Ectodermal cell (in vitro differentiated cells): ENCODE measurements around the gene ERVV-1.

Source experiments
- H3K27ac ChIP-seq: 2 replicates; pipeline ENCODE4 v1.7.0; 2013; ENCODE audit warnings: mild to moderate bottlenecking, low read depth, low read length; ENCODE audit not compliant: insufficient read depth, poor library complexity, severe bottlenecking
- H3K27me3 ChIP-seq: 2 replicates; pipeline ENCODE4 v1.7.0; 2013; ENCODE audit warnings: mild to moderate bottlenecking, low read length; ENCODE audit not compliant: insufficient read depth, control insufficient read depth, poor library complexity, severe bottlenecking
- H3K36me3 ChIP-seq: one replicate; pipeline ENCODE4 v1.7.0; 2013; ENCODE audit warnings: low read length; ENCODE audit not compliant: control insufficient read depth, insufficient read depth
- H3K4me1 ChIP-seq: one replicate; pipeline ENCODE4 v1.7.0; 2013; ENCODE audit warnings: low read length; ENCODE audit not compliant: control insufficient read depth, insufficient read depth
- H3K4me3 ChIP-seq: 2 replicates; pipeline ENCODE4 v1.7.0; 2013; ENCODE audit warnings: low read depth, low read length, control low read depth; ENCODE audit not compliant: insufficient read depth
- H3K9me3 ChIP-seq: 2 replicates; pipeline ENCODE4 v1.7.0; 2013; ENCODE audit warnings: mild to moderate bottlenecking, low read length, moderate library complexity; ENCODE audit not compliant: control insufficient read depth
- WGBS, 2 experiments: methylation state at CpG; one replicate each; pipeline ENCODE4 v1.1.7; 2013; ENCODE audit warnings: missing lambda C conversion rate in 2 of 2; 5-methylcytosine and 5-hydroxymethylcytosine counted together

Gene ERVV-1

DNA sequence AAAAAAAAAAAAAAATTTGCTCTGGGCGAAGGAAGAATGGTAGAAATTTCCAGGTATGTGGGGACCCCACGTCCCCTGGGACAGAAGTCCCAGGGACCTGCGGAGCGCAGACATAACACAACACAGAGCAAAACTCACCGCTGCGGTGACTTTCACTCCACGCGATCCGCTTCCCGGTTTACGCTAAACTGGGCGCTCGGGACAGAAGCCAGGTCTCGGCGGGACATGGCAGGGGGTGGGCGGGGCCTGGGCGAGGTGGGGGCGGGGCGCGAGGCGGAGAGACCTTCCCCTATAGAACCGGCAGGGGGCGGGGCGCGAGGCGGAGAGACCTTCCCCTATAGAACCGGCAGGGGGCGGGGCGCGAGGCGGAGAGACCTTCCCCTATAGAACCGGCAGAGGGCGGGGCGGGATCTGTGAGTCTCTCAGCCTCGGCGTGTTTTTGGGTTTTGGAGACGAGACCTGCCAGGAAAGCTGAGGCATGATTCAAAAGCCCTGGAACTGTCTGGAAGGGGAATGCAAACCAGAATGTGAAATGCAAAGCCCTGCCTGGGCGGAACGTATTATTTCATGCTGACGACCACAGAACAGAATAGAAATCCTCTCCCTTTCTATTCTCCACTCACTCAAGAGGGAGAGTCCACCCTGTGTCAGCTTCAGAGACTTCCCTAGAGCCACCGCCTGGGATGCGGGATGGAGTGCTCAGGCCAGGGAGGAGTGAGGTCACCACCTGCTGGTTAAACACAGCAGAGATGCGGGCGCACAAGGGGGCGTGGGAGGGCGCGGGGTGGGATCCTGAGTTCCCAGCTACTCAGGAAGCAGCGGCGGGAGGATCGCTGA lies 20.2 kb upstream of the ERVV-1 start:
- peak overlapping the region; percentile 2 for H3K27ac ChIP-seq
- H3K4me3 ChIP-seq, result peak overlapping the region; percentile 36
- 5 to 6% methylated on average over 50 of the region's 50 CpGs for WGBS, 2 experiments
- H3K4me1 ChIP-seq, result peaks cover 5% of the 10 kb centered on the region
- H3K9me3 ChIP-seq, result no peaks in the 10 kb centered on the region
- no peaks in the 10 kb centered on the region for H3K36me3 ChIP-seq
- H3K27me3 ChIP-seq, result peaks cover 9% of the 10 kb centered on the region

DNA sequence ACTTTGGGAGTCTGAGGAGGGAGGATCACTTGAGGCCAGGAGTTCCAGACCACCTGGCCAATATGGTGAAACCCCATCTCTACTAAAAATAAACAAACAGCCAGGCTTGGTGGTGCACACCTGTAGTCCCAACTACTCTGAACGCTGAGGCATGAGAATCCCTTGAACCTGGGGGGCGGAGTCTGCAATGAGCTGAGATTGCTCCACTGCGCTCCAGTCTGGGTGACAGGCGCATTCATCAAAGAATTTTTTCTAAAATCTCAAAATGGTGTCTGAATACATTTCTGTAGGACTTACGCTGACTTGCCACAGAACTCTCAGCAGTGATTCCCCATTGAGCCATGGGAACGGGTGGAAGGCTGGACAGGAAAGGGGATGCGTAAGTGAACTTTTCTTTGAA lies 18.0 kb upstream of the ERVV-1 start:
- Histone ChIP-seq H3K4me3 (no peak overlapping the region), H3K36me3 (no peaks in the 10 kb centered on the region), H3K9me3 (no peaks in the 10 kb centered on the region), H3K27me3 (peaks cover 9% of the 10 kb centered on the region), H3K27ac (no peak overlapping the region), H3K4me1 (peaks cover 5% of the 10 kb centered on the region)
- 93 to 95% methylated on average over 6 of the region's 7 CpGs for WGBS, 2 experiments

DNA sequence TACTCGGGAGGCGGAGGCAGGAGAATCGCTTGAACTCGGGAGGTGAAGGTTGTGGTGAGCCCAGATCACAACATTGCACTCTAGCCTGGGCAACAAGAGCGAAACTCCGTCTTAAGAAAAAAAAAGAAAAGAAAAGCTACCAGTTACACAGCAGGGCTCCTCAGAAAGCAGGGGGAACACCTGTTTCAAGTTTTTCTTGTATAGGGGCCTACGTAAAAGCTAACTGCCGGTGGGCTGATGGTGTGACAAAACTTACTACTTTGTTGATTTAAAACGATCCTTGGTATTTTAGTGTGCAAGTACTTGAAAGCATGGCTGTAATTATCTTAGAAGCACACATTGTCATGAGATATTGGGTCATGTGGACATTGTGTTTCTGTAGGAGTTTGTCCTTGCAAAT lies 15.7 kb upstream of the ERVV-1 start:
- H3K27ac ChIP-seq, result no peak overlapping the region
- no peaks in the 10 kb centered on the region for H3K36me3 ChIP-seq
- no peak overlapping the region for H3K4me3 ChIP-seq
- 88 to 92% methylated on average over 9 of the region's 9 CpGs for WGBS, 2 experiments
- no peaks in the 10 kb centered on the region for H3K9me3 ChIP-seq
- H3K4me1 ChIP-seq, result no peaks in the 10 kb centered on the region
- H3K27me3 ChIP-seq, result no peaks in the 10 kb centered on the region

DNA sequence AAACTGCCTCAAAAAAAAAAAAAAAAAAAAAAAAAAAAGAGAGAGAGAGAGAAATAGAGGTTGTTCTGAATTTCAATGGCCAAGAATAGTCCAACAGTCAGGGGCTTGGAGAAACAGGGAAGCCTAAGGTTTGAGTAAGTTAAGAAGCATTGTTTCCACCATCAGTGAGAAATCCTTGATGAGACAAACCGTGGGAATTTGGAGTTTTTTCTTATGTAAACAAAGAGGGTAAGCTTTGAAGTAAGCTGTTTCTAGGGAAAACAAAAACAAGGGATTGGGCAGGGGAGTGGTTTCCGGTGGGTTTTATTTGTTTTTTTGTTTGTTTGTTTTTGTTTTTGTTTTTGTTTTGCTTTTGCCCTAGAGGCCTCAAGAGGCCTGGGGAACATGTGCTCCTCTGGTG lies 11.2 kb upstream of the ERVV-1 start:
- H3K27ac ChIP-seq, result no peak overlapping the region
- no peaks in the 10 kb centered on the region for H3K4me1 ChIP-seq
- WGBS, 2 experiments, result 41 to 42% methylated on average over 2 of the region's 2 CpGs
- no peaks in the 10 kb centered on the region for H3K36me3 ChIP-seq
- H3K9me3 ChIP-seq, result no peaks in the 10 kb centered on the region
- H3K4me3 ChIP-seq, result no peak overlapping the region
- H3K27me3 ChIP-seq, result no peaks in the 10 kb centered on the region

DNA sequence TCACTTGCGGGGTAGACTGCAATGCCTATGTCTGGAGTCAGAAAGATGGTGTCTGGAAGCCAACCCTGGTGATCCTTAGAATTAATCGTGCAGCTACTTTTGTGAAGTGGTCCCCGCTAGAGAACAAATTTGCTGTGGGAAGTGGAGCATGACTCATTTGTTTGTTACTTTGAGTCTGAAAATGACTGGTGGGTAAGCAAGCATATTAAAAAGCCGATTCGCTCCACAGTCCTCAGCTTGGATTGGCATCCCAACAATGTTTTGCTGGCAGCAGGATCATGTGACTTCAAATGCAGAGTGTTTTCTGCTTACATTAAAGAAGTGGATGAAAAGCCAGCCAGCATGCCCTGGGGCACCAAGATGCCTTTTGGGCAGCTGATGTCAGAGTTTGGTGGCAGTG lies 9.5 kb upstream of the ERVV-1 start:
- WGBS, 2 experiments, result 91 to 93% methylated on average over 5 of the region's 5 CpGs
- no peaks in the 10 kb centered on the region for H3K4me1 ChIP-seq
- no peak overlapping the region for H3K4me3 ChIP-seq
- no peak overlapping the region for H3K27ac ChIP-seq
- H3K9me3 ChIP-seq, result no peaks in the 10 kb centered on the region
- H3K36me3 ChIP-seq, result no peaks in the 10 kb centered on the region
- H3K27me3 ChIP-seq, result no peaks in the 10 kb centered on the region

DNA sequence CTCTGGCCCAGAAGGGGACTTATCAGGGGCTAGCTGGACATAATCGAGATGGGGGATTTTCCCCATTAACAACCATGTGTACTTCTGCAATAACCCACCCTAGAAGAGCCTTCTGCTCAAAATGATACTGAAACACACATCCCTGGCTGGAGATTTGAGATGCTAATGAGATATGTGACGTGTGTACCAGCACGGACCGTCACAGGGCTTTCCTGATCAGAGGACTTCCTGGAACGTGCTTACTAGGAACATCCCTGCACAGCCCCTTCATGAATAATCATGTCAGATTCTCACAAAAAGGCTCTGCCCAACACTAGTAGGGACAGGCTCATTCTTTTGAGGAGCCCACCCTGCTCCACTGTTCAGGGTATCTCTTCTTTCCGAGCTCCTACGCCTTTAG lies 6.5 kb upstream of the ERVV-1 start:
- no peak overlapping the region for H3K4me3 ChIP-seq
- H3K27ac ChIP-seq, result no peak overlapping the region
- no peaks in the 10 kb centered on the region for H3K27me3 ChIP-seq
- H3K4me1 ChIP-seq, result no peaks in the 10 kb centered on the region
- no peaks in the 10 kb centered on the region for H3K9me3 ChIP-seq
- H3K36me3 ChIP-seq, result no peaks in the 10 kb centered on the region
- WGBS, 2 experiments, result 90 to 93% methylated on average over 7 of the region's 7 CpGs

DNA sequence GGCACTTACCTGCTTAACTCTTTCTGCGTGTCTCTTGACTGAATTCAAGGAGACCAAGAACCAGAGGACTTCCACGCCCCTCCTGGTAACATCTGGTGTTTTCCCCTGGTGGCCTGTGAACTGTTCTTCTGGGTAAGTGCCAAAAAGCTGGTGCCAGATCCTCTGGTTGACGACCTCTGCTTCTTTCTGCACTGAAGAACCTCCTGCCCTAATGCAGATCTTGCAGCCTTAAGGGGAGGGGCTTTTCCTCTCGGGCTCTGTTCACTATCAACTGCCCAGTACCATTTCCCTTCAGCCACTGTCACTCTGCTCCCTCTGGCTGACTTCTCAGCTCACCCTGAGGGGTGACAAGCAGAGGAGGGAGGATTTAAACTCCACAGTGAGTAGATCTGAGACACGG lies 6.1 kb upstream of the ERVV-1 start:
- Histone ChIP-seq H3K36me3 (no peaks in the 10 kb centered on the region), H3K9me3 (no peaks in the 10 kb centered on the region)
- 75 to 85% methylated on average over 5 of the region's 5 CpGs for WGBS, 2 experiments

DNA sequence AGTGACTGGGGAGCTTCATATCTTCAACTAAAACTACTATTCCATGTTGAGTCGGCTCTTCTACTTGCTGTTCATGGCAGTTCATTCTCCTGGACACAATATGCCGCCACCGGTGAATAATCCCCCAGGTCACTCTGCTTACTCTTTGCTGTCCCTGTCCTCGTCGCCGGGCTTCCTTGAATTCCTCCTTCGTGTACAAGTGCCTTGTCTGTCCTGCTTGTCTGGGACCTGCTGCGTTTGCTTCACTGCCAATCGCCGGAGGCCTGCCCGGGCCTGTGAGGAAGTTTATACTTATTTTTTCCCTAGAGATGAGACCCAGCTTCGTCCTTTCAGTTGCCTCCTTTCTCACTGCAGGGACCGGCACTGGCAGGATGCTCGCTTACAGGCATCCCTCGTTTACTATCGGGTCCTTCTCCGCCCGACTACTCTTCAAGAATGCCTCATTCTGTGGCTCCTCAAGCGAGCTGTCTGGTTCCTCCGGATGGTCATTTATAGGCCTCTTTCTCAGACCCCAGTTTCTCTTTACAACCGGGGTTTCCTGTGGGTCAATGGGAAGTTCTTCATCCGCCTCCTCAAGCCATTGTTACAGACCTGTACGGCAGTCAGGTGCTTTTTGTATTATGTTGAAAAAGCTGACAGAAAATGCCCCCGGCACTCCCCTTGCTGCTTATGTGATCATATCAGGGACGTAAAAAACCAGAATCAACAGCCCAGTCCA lies 5.5 kb upstream of the ERVV-1 start:
- H3K27me3 ChIP-seq, result no peaks in the 10 kb centered on the region
- H3K4me3 ChIP-seq, result no peak overlapping the region
- H3K36me3 ChIP-seq, result no peaks in the 10 kb centered on the region
- 92% methylated on average over 25 of the region's 25 CpGs for WGBS, 2 experiments
- H3K27ac ChIP-seq, result no peak overlapping the region
- H3K4me1 ChIP-seq, result no peaks in the 10 kb centered on the region
- H3K9me3 ChIP-seq, result no peaks in the 10 kb centered on the region

More for the DNA sequence above, 6.1 kb upstream of the ERVV-1 start:
- Histone ChIP-seq H3K27ac (no peak overlapping the region), H3K4me1 (no peaks in the 10 kb centered on the region), H3K27me3 (no peaks in the 10 kb centered on the region), H3K4me3 (no peak overlapping the region)

DNA sequence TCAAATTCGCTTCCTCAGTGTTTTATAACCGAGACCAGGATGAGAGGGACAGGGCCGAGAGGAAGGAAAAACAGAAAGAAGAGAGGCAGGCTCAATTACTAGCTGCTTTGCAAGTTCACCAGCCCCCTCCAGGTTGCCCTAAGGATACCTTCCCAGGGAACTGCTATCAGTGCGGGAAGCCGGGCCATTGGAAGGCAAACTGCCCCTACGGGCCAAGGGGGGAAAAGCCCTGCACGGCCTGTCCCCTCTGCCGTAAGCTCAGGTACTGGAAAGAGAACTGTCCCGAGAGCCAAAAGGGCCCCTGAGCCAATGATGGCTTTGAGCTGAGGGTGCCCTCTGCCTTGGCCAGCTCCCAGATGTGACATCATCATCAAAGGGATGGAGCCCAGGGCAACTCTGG lies 3.2 kb upstream of the ERVV-1 start:
- Histone ChIP-seq H3K27ac (no peak overlapping the region), H3K9me3 (no peaks in the 10 kb centered on the region), H3K27me3 (no peaks in the 10 kb centered on the region), H3K36me3 (no peaks in the 10 kb centered on the region), H3K4me1 (no peaks in the 10 kb centered on the region), H3K4me3 (no peak overlapping the region)
- WGBS, 2 experiments, result 67 to 70% methylated on average over 9 of the region's 9 CpGs

DNA sequence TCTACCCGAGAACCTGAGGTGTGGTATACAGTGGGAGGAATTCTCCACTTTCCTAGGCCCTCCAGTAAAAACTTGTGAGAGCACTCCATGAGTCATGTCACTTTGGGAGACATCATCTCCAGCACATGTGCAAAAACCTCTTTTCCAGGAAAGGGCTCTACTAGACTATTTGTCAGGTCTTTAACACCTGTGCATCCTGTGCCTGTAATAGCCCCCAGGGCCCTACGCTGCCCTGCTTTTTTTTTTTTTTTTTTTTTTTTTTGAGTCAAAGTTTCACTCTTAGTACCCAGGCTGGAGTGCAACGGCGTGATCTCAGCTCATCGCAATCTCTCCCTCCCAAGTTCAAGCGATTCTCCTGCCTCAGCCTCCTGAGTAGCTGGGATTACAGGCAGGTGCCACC lies 1.7 kb upstream of the ERVV-1 start:
- Histone ChIP-seq H3K9me3 (no peaks in the 10 kb centered on the region), H3K27ac (no peak overlapping the region), H3K4me3 (no peak overlapping the region), H3K4me1 (no peaks in the 10 kb centered on the region), H3K36me3 (no peaks in the 10 kb centered on the region), H3K27me3 (no peaks in the 10 kb centered on the region)
- 90 to 95% methylated on average over 6 of the region's 6 CpGs for WGBS, 2 experiments
